ENCODE results near the gene PSG5.
"Not testable (repeated sequence)": the region's sequence is repeated elsewhere in the genome, so short reads cannot be mapped to it uniquely, and the experiment has no call there.

PSG5 gene

GRCh38 chr19:43181869-43182771 is 4.2 kb downstream of the PSG5 start:
- DNase-seq: not testable (repeated sequence)

- not testable (repeated sequence) for DNase-seq
These were observed 6.7 kb downstream of the PSG5 start for GRCh38 chr19:43179569-43180147.

- DNase-seq: not testable (repeated sequence)
These were observed 7.8 kb downstream of the PSG5 start for GRCh38 chr19:43178577-43178976.

- DNase-seq: not testable (repeated sequence)
These were observed 20.4 kb downstream of the PSG5 start for GRCh38 chr19:43165906-43166305.

- not testable (repeated sequence) for DNase-seq
These were observed 23.2 kb downstream of the PSG5 start for GRCh38 chr19:43163135-43163534.

- not testable (repeated sequence) for DNase-seq
These were observed 24.1 kb downstream of the PSG5 start for GRCh38 chr19:43162261-43162660.

- no peak for DNase-seq
These were observed 34.1 kb downstream of the PSG5 start for GRCh38 chr19:43152214-43152613.

- DNase-seq: not testable (repeated sequence)
These were observed 36.5 kb downstream of the PSG5 start for GRCh38 chr19:43149788-43150187.

GRCh38 chr19:43148233-43148632 is 38.1 kb downstream of the PSG5 start:
- DNase-seq: no peak

GRCh38 chr19:43141763-43142162 is 44.6 kb downstream of the PSG5 start:
- DNase-seq: not testable (repeated sequence)

GRCh38 chr19:43132696-43133095 is 53.6 kb downstream of the PSG5 start:
- DNase-seq: no peak

GRCh38 chr19:43131281-43131842 is 55.0 kb downstream of the PSG5 start:
- DNase-seq: peak; percentile 4

GRCh38 chr19:43129197-43129596 is 57.1 kb downstream of the PSG5 start:
- not testable (repeated sequence) for DNase-seq

GRCh38 chr19:43127336-43127735 is 59.0 kb downstream of the PSG5 start:
- DNase-seq: not testable (repeated sequence)

GRCh38 chr19:43126720-43127119 is 59.6 kb downstream of the PSG5 start:
- DNase-seq: no peak

GRCh38 chr19:43124360-43124759 is 62.0 kb downstream of the PSG5 start:
- DNase-seq: no peak

- DNase-seq: not testable (repeated sequence)
These were observed 65.8 kb downstream of the PSG5 start for GRCh38 chr19:43120433-43121026.

GRCh38 chr19:43119526-43119925 is 66.8 kb downstream of the PSG5 start:
- not testable (repeated sequence) for DNase-seq
